HG03558 (cell line): ENCODE measurements around the gene LPP.

Source experiments
- ATAC-seq: cut with Tn5 transposase; IDR thresholded peaks from one replicate; pipeline ENCODE4 v1.9.1; 2021; ENCODE audit warnings: moderate number of reproducible peaks; ENCODE audit not compliant: unreplicated experiment; ENCODE audit errors: extremely low read depth

LPP gene

DNA sequence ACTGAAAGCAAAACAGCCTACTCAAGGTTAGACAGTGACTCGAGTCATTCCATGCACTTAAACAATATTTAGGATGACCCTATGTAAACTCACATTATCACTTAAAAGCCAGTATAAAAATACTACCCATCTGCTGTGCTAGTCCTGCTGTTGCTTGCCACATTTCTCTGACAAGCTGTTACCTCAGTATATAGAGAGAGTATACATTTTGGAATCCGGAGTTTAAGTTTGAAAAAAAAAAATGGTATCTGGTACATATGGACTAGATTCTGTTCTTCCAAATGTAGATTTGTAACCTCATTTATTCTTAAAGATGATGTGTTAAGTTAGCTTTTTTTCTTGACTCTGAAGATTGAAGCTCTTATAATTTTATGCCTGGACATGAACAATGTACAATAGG is 514.0 kb downstream of the LPP start:
- ATAC-seq, result no peak

DNA sequence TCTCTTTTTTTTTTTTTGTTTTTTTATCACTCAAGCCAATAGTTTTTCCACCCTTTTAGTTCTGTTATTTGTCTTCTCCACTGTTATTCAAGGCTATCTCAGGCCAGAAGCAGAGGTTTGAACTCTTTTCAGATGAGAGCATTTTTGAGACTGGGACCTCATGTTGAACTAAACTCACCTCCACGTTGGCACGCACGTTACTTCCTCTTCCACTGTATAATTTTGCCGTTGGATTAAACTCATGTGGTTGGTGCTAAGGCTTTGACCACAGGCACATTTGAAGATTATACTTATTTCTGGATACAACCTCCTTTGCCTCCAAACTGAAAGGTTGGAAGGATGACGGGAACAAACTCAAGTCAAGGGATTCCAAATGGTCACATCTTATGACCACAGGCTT is 516.5 kb downstream of the LPP start:
- ATAC-seq, result no peak

DNA sequence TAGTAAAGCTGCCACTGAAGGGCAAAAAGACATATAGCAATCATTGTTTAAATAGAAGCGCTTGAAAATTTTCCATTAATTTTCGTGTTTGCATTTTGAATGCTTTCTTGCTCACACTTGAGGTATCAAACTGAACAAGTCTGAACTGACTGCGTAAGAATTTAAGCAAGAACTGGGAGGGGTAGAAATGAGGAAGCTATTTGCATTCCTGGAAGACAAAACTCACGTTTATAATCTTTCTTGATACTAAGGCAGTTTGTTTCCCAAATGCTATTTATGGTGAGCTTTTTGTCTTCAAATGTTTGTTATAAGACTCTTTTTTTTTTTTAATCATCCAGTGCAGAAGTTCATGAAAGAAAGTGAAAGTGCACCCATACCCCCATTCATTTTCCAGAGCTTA is 518.0 kb downstream of the LPP start:
- no peak for ATAC-seq

DNA sequence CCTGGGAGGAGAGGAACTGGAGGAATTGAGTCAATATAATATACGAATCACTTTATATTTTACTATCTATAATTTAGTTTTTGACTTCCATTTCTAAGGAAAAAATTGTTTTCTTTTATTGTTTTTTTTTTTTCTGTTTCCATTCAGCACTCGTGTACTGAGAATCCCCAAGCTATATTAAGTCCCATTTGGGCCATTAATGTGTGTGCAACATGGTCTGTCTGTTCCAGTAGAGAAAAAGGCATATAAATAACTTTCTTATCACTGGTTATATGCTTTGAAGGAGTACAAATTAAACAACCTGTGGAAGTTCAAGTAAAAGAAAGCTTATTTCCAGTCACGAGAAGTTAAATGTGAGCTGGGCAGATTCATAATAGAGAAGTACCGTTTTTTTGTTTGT is 518.9 kb downstream of the LPP start:
- no peak for ATAC-seq

DNA sequence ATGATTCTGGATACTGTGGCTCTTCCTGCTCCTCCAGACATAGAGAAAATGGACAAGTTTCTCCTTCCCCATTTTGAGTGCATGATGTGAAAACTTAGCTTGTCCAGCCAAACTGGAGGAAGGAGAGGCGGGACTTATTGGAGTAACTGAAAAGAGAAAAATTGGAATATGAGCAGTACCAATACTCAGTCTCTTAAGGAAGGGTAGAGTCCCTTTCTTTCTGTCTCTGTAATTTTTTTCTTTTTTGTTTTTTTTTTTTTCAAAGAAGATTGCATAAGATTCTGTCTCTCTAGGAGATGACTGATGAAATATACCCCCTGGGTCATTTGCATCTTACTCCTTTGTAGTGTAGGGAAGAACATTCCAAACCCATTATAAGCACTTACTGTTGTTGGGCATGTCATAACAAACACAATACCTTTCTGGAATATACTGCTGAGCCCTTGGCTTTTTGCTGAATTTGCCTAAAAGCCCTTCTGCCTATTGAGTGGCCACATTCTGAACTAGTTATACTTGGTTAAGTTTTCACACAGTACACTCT is 519.8 kb downstream of the LPP start:
- no peak for ATAC-seq

DNA sequence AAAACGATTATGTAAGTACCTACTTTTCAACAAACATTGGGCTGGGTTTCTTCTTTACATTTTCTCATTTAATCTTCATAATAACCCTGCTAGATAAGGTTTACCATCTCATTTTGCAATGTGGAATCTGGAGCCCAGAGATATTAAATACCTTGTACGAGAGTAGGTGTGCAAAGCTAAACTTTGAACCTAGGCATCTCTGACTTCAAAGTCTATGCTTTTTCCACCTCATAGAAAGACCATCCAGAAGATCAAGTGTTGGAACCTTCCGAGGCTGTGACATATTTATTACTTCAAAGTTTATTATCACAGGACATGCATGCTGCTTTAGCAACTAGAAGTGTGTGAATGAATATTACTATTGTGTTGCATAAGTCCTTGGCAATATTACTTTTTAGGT is 520.6 kb downstream of the LPP start:
- ATAC-seq, result no peak

DNA sequence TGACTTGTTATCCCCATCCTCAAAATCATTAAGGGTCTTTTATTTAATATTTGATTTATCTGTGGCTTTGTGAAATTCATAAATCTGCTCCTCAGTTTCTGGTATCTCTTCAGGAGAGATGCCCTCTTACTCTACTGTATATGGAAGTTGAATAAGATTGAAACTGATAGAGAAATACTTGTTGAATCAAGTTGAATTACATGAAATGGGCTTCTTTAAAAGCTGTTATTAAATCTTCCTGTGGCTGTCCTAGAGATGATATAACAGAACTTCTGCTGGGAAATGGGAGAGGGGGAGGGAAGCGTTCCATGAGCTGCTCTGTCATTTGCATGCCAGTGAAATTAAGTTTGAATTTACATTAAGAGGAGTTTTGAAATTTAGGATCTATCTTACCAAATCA is 523.4 kb downstream of the LPP start:
- ATAC-seq, result no peak

DNA sequence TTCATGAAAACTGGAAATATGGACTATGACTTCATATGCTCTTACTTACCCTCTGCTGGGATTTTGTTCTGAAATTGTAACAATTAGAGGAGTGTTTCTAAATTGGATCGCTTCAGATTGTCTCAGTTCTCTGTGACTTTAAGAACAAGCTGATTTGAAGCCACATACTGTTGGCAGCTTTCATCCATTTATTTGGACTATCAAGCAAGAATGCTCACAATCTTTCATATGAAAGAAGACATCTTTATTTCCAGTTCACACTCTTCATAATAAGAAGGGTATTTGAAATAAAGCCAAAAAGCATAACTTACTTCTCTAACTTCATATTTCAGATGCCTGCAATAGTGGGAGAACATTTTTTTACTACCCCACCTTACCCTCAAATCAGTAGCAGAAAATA is 526.2 kb downstream of the LPP start:
- ATAC-seq, result no peak

DNA sequence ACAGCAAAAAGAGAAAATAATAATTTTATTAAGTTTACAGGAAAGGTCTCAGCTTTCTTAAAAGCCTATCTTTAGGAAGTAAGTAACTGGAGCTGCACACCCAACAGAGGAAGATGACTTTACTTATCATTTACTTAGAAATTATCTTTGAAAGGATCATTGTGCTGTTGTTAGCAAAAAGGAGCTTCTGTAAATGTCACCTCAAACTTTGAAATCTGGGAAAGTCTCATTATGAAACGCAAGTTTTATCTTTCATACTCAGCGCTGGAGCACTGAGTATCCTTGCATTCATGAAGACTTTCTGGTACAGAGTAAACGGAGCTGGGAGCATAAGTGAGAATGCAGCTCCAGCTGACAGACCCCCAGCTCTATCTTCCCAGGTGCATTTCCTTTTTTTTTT is 526.6 kb downstream of the LPP start:
- no peak for ATAC-seq

DNA sequence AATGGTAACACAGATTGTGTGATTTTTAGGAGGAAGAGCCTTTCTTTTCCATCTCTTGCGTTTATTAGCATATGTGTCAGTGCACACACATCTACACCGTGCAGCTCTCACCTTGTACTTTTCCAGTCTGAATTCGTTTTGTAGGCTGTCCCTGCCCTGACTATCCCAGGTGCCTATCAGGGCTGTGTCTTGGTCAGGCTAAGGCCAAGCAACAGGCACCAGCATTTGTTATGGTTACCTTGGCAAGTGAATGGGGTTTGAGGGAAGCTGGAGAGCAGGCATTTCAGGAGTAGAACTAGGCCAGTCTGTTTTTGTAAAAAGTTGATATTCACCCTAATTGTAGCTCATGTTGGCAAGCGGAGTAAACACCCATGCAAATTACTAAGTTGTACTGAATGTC is 528.4 kb downstream of the LPP start:
- ATAC-seq, result no peak

DNA sequence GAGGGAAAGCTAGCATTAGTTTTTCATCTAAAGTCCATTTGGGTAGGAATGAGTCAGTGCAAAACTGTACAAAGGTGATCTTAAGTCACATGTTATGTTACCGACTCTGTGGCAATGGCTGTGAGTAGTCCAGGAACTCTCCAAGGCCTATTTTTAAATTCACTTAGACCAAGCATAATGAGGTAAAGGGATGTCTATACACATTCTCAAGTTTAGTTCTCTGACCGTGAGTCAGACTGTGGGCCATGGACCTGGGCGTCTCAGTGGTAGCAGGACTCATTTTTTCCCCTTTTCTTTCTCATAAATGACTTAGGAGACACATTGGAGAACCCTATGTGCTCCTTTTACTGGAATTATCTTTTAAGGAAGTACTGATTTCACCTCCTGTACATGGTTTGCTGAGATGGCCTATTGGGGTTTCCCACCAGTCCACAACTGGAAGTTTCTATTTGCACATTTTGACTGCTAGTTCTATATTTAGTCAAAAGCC is 529.1 kb downstream of the LPP start:
- ATAC-seq, result no peak

DNA sequence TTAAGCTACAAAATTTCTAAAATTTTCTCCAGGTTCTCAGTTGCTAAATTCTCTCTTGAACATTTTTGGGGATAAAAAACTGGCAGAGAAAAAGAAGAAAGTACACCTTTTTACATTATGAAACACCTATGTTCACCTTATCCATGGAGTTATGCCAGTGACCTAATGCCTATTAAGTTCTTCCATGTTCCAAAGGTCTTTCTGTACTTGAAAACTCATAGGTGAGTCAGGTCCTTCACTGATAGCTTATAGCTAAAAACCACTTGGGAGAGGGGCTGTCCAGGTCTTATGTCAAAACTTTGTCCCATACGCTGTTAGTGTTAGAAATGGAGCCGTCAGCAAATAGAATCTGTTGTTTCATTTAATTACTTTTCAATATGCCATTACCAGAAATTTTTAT is 530.3 kb downstream of the LPP start:
- ATAC-seq, result no peak

DNA sequence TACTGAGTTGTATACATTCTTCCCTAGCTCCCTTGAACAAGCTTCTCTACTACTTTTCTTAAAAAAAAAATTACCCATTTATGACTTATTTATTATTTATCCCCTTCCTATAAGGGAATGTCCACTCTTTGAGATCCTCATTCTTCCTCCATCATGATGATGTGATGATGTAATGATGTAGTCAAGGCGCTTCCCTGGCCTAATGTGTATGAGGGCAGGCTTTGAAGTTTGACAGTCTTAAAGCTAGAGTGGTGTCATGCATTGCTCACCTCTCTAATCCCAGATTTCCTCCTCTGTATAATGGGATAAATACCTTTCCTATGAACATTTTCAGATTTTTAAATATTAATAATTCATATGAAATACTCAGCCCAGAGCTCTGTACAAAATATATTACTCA is 531.8 kb downstream of the LPP start:
- no peak for ATAC-seq

DNA sequence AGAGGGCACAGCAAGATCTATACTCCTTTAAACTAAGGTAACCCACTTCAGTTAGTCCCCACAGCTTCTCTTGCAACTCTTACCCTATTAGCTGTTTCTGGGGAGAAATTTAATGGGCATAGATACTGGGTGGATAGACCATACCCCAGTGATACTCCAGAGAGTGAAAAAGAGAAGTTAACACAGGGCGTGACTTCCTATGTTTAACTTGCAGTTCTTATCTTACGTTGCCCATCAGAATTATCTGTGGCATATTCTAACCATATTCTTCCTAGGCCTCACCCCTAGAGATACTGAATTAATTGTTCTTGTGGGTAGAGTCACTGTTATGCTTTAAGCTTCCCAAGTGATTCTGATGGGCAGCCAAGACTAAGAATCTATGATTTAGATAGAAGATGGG is 532.4 kb downstream of the LPP start:
- no peak for ATAC-seq

DNA sequence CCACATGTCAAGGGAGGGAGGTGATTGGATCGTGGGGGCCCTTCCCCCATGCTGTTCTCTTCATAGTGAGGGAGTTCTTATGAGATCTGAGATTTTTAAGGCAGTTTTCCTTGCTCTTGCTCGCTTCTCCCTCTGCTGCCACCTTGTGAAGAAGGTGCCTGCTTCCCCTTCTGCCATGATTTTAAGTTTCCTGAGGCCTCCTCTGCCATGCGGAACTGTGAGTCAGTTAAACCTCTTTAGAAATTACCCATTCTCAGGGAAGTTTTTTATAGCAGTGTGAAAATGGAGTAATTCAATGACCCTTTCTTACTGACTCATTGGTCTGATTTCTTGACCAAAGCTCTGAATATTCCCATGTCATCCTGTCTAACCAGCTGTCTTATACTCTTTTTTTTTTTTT is 533.4 kb downstream of the LPP start:
- no peak for ATAC-seq

DNA sequence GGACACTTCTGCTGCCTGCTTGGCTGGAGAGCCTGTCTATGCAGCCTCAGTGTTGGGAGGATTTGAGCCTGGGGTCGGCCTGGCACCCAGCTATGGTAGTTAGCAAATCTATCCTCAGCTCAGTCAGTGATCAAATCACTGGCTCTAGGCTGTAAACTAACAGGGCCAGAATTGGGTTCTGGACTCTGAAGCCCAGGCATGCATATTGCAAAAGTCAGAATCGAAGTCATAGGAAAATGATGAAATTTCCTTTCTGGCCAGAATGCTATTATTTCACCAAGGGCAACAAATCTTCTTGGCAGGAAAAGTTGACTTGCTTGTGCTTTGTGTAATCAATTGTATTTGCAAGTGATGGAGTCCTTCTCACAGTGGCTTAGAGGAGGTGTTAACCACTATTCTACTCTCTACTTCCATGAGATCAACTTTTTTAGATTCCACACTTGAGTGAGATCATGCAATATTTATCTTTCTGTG is 535.2 kb downstream of the LPP start:
- ATAC-seq, result no peak

DNA sequence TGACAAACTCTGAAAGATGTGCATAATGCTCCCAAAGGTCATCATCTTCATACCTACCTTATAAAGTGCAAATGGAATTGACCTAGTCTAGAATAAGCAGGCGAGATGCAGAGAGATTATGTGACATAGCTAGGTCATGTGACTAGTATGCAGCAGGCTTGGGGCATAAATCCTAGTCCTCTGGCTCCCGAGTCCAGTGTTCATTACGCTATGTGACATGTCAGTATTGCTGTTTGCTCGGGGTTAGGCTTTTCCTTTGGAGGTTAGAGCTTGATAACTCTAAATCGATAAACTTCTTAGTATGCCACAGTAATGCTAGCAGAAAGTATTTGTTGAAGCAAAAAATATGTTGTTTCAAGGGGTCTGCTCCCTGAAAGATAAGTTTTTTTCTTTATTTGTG is 536.1 kb downstream of the LPP start:
- no peak for ATAC-seq

DNA sequence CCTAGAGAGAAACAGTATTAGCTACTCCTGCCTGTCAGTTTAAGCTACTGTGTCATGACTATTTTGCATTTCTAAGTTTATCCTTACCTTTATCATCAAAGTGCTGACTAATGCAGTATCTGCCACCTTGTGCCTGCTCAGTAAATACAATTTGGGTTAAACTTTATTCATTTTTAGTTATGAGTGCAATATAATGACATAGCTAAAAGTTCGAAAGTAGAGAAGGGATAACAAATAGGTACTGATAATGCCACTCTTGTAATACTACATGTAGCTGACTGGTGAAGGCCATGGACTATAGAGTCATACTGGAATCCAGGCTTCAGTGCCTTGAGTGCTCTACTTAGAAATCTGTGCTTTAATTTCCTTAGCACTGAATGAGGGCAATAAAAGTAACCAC is 537.0 kb downstream of the LPP start:
- no peak for ATAC-seq

DNA sequence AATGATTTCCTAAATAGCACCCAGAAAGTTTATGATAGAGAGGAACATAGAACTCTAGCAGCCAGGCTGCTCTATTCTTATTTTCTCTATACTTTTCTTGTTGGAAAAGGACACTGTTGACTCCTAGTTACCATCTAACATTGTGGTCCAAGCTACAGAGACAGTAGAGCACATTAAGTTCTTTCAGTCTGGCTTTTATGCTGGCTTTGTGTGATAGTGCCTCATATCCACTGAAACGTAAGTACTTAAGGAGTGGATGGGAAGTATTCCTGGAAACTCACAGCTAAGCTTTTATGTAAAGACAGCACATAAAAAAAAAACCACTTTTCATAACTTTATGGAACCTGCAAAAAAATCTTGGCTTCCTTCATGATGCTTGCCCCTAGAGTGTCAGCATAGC is 537.7 kb downstream of the LPP start:
- no peak for ATAC-seq

DNA sequence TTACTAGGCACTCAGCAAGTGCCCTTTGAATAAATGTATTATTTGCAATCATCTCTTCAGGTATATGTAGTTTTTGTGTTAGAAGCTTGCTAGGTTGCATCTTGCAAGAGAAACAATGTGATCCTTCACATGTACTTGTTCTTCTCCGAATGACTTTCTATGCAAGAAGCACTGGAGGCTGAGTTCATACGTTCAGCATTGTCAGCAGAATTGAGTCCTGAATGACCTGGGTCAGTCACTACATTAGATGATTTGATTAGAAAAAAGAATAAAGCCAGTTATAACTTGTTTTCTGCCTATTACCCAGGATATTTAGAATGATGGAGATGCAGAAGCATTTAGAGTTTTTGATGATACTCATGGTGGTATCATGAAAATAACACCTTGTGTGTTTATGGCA is 538.7 kb downstream of the LPP start:
- no peak for ATAC-seq

DNA sequence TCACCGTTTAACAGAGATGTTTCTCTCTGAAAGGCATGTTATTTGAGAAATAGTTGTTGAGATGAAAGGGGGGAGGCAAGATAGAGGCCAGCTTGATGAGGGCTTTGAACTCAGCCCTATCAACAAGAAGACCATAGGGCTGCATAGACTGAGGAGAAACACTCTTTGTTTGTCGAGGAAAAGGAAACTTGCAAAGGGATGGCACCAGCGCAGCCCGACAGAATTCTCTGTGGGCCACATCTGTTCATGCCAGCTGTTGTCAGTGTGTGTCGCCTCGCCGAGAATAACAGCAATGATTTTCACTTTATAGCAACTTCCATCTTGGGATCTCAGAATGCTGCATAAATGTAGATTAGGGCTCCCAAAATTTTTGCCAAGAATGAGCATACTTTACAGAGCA is 539.5 kb downstream of the LPP start:
- no peak for ATAC-seq

DNA sequence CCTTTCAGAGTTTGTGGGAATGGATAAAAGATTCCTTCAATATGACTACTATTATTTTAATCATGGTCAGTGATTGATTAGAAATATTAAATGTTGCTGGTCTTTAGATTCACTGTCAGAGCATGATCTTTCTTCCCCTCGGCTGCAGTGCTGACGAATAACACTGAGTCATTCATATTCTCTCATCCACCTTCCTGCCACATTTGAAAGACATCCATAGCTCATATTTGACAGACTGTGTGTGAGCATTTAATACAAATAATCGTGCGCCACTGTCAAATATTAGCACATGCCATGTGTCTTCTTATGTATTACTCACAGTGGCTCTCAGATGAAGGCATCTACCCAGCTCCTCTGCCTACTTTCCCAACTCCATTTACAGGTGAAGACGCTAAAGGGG is 541.3 kb downstream of the LPP start:
- no peak for ATAC-seq

DNA sequence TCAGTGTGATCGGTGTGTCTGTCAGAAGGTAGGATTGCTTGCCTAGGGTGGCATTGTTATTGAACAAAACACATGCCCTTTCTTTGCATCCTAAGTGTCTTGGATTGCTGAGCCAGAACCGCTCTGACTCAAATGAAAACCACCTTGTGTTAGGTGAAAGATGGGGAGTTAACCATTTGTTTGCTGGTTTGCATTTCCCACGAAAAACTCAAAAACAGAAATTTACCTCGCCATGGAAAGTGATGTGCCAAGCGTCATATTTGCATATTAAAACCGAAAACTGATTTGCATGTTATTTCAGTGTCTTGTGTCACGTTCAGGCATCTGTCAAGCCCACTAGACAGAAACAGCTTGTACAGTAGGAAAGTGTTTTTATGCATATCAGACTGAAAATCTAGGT is 543.2 kb downstream of the LPP start:
- no peak for ATAC-seq
